K562 (cell line): ENCODE data around the gene CACNB2. TPM values are rescaled to one million over a fixed set of nuclear protein-coding genes. Genes with fewer than 3 reads are reported as not detected.

Experiments
- ATAC-seq: fragments of 200-7000 bp; cut with Tn5 transposase; 3 replicates; pipeline ENCODE4 v1.9.1; 2020; ENCODE audit warnings: moderate library complexity
- BruUV-seq: library from RNA; stranded (reverse); fragments of 400-500 nt; replicated peaks from 2 replicates; lab custom pipeline; 2021; lab: Mats Ljungman, UMichigan
- CTCF ChIA-PET: fragments of 300-600 bp; formaldehyde crosslinking; extraction: SDS; loops from one replicate; lab custom pipeline; 2021; ENCODE audit warnings: low intra/inter-chr PET ratio; lab: Yijun Ruan, JAX
- POLR2A ChIA-PET: fragments of 300-600, 350-650 bp; sonication (Branson Sonifier 250); formaldehyde crosslinking; extraction: SDS; loops from one replicate; lab custom pipeline; 2021; ENCODE audit warnings: antibody characterized with exemption, inconsistent platforms; lab: Yijun Ruan, JAX
- DNase-seq, 4 experiments: peaks; one replicate each; pipeline versions ENCODE4 v3.0.0 to v3.0.0-alpha.2; 2011 to 2018; ENCODE audit warnings: low spot score in 3 of 4, mixed read lengths in 3 of 4; ENCODE audit errors: extremely low read depth in 1 of 4
- FAIRE-seq: peaks from 2 replicates; lab custom pipeline; 2011; peaks lifted over from hg19 to GRCh38; lab: Jason Lieb, UNC
- H2AFZ ChIP-seq: 2 replicates; pipeline ENCODE4 v1.6.0; 2011; ENCODE audit warnings: low read depth, low read length, control low read depth, inconsistent platforms
- H3K27ac ChIP-seq: fragments of 200-600 bp; 3 replicates; pipeline ENCODE4 v1.8.0; 2011; ENCODE audit warnings: low read depth, mild to moderate bottlenecking, control low read depth, inconsistent platforms, low read length, moderate library complexity, mixed read lengths; ENCODE audit errors: extremely low read depth
- H3K27me3 ChIP-seq, 2 experiments: fragments of 300-600 bp in 1 of 2; 2 replicates in 1 of 2; 3 replicates in 1 of 2; pipeline versions ENCODE4 v1.6.0 to v1.8.0; 2011; ENCODE audit warnings: inconsistent platforms in 2 of 2, low read length in 2 of 2, mild to moderate bottlenecking in 1 of 2, mixed read lengths in 1 of 2, moderate library complexity in 1 of 2; ENCODE audit not compliant: control insufficient read depth in 2 of 2, insufficient read depth in 2 of 2
- H3K36me3 ChIP-seq: fragments of 300-600 bp; 3 replicates; pipeline ENCODE4 v1.8.0; 2011; ENCODE audit warnings: mild to moderate bottlenecking, low read length, inconsistent platforms; ENCODE audit not compliant: control insufficient read depth, insufficient read depth
- H3K4me1 ChIP-seq, 2 experiments: fragments of 200-600 bp in 1 of 2; replicated peaks in 1 of 2; 2 replicates in 1 of 2; 3 replicates in 1 of 2; pipeline versions ENCODE4 v1.5.1 to v1.8.0; 2011; ENCODE audit warnings: inconsistent platforms in 2 of 2, low read length in 2 of 2, mild to moderate bottlenecking in 1 of 2, mixed read lengths in 1 of 2, moderate library complexity in 1 of 2; ENCODE audit not compliant: control insufficient read depth in 2 of 2, insufficient read depth in 2 of 2
- H3K4me2 ChIP-seq: 2 replicates; pipeline ENCODE4 v1.6.1; 2011; ENCODE audit warnings: low read length, control low read depth, inconsistent platforms, mixed read lengths; ENCODE audit not compliant: insufficient read depth
- H3K4me3 ChIP-seq: fragments of 200-600 bp; sonication (generic), shearing (Covaris generic); 2 replicates; pipeline ENCODE4 v1.5.1; 2016; ENCODE audit warnings: control low read depth, inconsistent platforms
- H3K79me2 ChIP-seq: fragments of 200-600 bp; 3 replicates; pipeline ENCODE4 v1.8.0; 2011; ENCODE audit warnings: low read length, inconsistent platforms; ENCODE audit not compliant: control insufficient read depth, insufficient read depth
- H3K9ac ChIP-seq, 2 experiments: 2 replicates each; pipeline versions ENCODE4 v1.6.0 to v1.6.1; 2011; ENCODE audit warnings: low read depth in 2 of 2, low read length in 2 of 2, control low read depth in 1 of 2, inconsistent platforms in 1 of 2, mild to moderate bottlenecking in 1 of 2, mixed read lengths in 1 of 2; ENCODE audit not compliant: insufficient read depth in 1 of 2
- H3K9me1 ChIP-seq: one replicate; pipeline ENCODE4 v1.6.0; 2011; ENCODE audit warnings: inconsistent platforms, mild to moderate bottlenecking, low read length, moderate library complexity; ENCODE audit not compliant: control insufficient read depth, insufficient read depth
- H3K9me3 ChIP-seq: replicated peaks from 2 replicates; pipeline ENCODE4 v1.5.1; 2011; ENCODE audit warnings: low read depth, low read length, inconsistent platforms; ENCODE audit not compliant: control insufficient read depth, insufficient read depth
- H4K20me1 ChIP-seq: replicated peaks from 2 replicates; pipeline ENCODE4 v1.6.1; 2011; ENCODE audit warnings: low read length, inconsistent platforms, mixed read lengths; ENCODE audit not compliant: control insufficient read depth, insufficient read depth
- NR4A1 ChIP-seq, 2 experiments: fragments of 250-450 bp in 1 of 2; fragments of 450-650 bp in 1 of 2; sonication (Bioruptor Pico) in 1 of 2; IDR thresholded peaks; 2 replicates each; pipeline versions ENCODE4 v1.4.0 to v1.6.1; 2016 to 2020; ENCODE audit warnings: mild to moderate bottlenecking in 2 of 2, missing compliant biosample characterization in 1 of 2, missing genetic modification characterization in 1 of 2, moderate library complexity in 1 of 2
- YBX1 ChIP-seq: fragments of 450-650 bp; IDR thresholded peaks from 2 replicates; pipeline ENCODE4 v1.7.1; 2016; ENCODE audit warnings: mild to moderate bottlenecking
- ZNF561 ChIP-seq: fragments of 450-650 bp; formaldehyde crosslinking; conservative IDR thresholded peaks from 2 replicates; pipeline ENCODE4 v1.4.0; 2020; ENCODE audit warnings: mild to moderate bottlenecking, moderate library complexity
- ZNF695 ChIP-seq: fragments of 450-650 bp; formaldehyde crosslinking; IDR thresholded peaks from 2 replicates; pipeline ENCODE4 v1.4.0; 2020; ENCODE audit warnings: mild to moderate bottlenecking, moderate library complexity
- WGBS: fragments of 100-300 bp; shearing (Covaris generic); methylation state at CpG from one replicate; pipeline ENCODE4 v1.1.6; 2016; ENCODE audit warnings: low coverage, mixed read lengths; ENCODE audit not compliant: insufficient coverage; ENCODE audit errors: missing lambda C conversion rate; 5-methylcytosine and 5-hydroxymethylcytosine counted together
- in situ Hi-C: fragments of 300-500 bp; cut with MboI; formaldehyde crosslinking; loops from 4 replicates; pipeline ENCODE4 v1.15.0; 2018; ENCODE audit warnings: inconsistent platforms, mixed read lengths
- intact Hi-C: fragments of 100-400 bp; cut with micrococcal nuclease; formaldehyde crosslinking; loops from 2 replicates; pipeline ENCODE4 v1.14.2; 2022
- polyA plus RNA-seq, 8 experiments: library from polyadenylated mRNA; depleted of rRNA in 4 of 8; stranded (reverse) in 5 of 8; unstranded in 3 of 8; fragments of >200 nt; fragmentation: Nextera tagmentation in 2 of 8; fragmentation: Illumina TruSeq in 1 of 8; extraction: Ambion mirVana in 2 of 8; extraction: Trizol in 1 of 8; gene quantifications; 2 replicates each; pipeline versions ENCODE4 v1.2.1 to v1.2.3, GENCODE V29; 2011 to 2014; ENCODE audit warnings: inconsistent platforms in 1 of 8, missing spikeins in 1 of 8
- total RNA-seq, 7 experiments: library from RNA; depleted of rRNA in 6 of 7; stranded (reverse); fragments of >200 nt in 6 of 7; fragmentation: Illumina TruSeq in 2 of 7; extraction: Trizol in 2 of 7; gene quantifications; 2 replicates each; pipeline versions ENCODE4 v1.2.1 to v1.2.3, GENCODE V29; 2011 to 2021; ENCODE audit warnings: low replicate concordance in 1 of 7
- TF ChIP-seq, protein P1 (sequence below): fragments of 450-650 bp; IDR thresholded peaks from 2 replicates; pipeline ENCODE4 v1.6.1; 2016; ENCODE audit warnings: borderline replicate concordance

Gene CACNB2
- total and polyA plus RNA-seq, 9 of the 15 experiments (the other 6 are each of a cell fraction or from before 2014, with no cell fraction given) = 1.8 to 2.2 TPM; not detected in 7

DNA sequence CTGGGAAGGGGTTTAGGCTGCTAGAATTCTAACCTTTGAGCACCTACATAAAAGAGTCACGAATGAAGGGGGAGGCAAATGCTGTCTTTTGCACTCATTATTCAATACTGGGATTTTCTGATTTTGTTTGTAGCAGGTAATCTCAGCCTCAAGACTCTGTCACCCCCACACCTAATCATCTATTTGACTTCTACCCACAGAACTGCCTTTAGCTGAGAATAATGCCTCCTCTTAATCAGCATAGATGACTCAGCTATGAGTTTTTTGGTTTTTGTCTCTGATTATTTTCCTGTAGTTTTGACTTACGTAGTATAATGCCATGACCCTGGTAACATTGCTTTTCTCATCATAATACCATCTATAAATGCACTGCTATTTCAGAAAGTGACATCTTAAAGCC is 42.7 kb upstream of the CACNB2 start:
- H3K27ac ChIP-seq = no peak overlapping the region
- 0% methylated on average over 2 of the region's 2 CpGs for WGBS
- BruUV-seq = no TSS peak
- ChIA-PET POLR2A (interaction anchor here (0.7 kb wide), 1 partner anchor 476 kb away, joined by 3 read pairs; no protein-coding TSS in a partner anchor), CTCF (no interaction called here)
- no peak for DNase-seq
- no peaks in the 10 kb centered on the region; a peak in 1 of 5 replicates for H3K27me3 ChIP-seq
- H3K36me3 ChIP-seq = no peaks in the 10 kb centered on the region
- no peaks in the 10 kb centered on the region for H3K79me2 ChIP-seq
- in situ Hi-C loops = no loop called here
- no peak for TF ChIP-seq YBX1
- H3K9ac ChIP-seq = no peak overlapping the region
- H4K20me1 ChIP-seq = no peaks in the 10 kb centered on the region
- intact Hi-C loops = loop anchor here (10.0 kb wide), 1 partner anchor 493 kb away; no protein-coding TSS in a partner anchor
- H3K4me1 ChIP-seq = no peaks in the 10 kb centered on the region
- no peak overlapping the region for H3K4me2 ChIP-seq
- H3K4me3 ChIP-seq = no peak overlapping the region
- no peaks in the 10 kb centered on the region for H3K9me3 ChIP-seq
- FAIRE-seq = no peak
- no peak overlapping the region for H2AFZ ChIP-seq
- no peaks in the 10 kb centered on the region for H3K9me1 ChIP-seq
- no peak for ATAC-seq

DNA sequence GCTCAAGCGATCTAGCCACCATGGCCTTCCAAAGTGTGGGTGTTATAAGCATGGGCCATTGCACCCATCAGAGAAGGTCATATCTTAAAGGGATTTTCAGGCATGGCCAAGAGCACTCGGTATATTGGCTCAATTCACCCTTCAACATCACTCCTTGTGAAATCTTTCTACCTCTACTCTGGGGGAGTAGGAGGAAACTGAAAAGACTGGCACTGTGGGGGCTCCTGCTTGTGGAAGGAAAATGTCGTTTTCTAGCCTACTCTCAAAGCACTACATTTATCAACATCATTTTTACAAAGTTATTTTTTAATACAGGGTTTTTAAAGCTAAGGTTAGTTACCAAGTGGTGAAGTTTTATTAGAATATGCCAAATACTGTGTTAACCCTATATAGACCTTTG is 42.0 kb upstream of the CACNB2 start:
- Histone ChIP-seq H3K36me3 (no peaks in the 10 kb centered on the region), H3K9ac (no peak overlapping the region), H3K4me1 (no peaks in the 10 kb centered on the region), H3K27ac (no peak overlapping the region), H3K9me1 (no peaks in the 10 kb centered on the region), H3K9me3 (no peaks in the 10 kb centered on the region), H3K4me3 (no peak overlapping the region), H3K4me2 (no peak overlapping the region), H2AFZ (no peak overlapping the region), H3K79me2 (no peaks in the 10 kb centered on the region), H3K27me3 (no peaks in the 10 kb centered on the region; a peak in 1 of 5 replicates), H4K20me1 (no peaks in the 10 kb centered on the region)
- intact Hi-C loops (loop anchor here (10.0 kb wide), 1 partner anchor 493 kb away; no protein-coding TSS in a partner anchor), in situ Hi-C loops (no loop called here)
- 0% methylated on average over 3 of the region's 3 CpGs for WGBS
- ChIA-PET POLR2A (interaction anchor here (0.7 kb wide), 1 partner anchor 476 kb away, joined by 3 read pairs; no protein-coding TSS in a partner anchor), CTCF (no interaction called here)
- FAIRE-seq (no peak), ATAC-seq (no peak), DNase-seq (no peak)
- BruUV-seq = no TSS peak
- TF ChIP-seq ZNF695 (CRISPR knock-in tag) = no peak
- TF ChIP-seq NR4A1 (CRISPR knock-in tag; IDR thresholded peaks at IDR 0.05) = no peak
- no peak for TF ChIP-seq NR4A1 (tag; IDR thresholded peaks at IDR 0.05)
- no peak for TF ChIP-seq ZNF561 (CRISPR knock-in tag)
- TF ChIP-seq, protein P1, sequence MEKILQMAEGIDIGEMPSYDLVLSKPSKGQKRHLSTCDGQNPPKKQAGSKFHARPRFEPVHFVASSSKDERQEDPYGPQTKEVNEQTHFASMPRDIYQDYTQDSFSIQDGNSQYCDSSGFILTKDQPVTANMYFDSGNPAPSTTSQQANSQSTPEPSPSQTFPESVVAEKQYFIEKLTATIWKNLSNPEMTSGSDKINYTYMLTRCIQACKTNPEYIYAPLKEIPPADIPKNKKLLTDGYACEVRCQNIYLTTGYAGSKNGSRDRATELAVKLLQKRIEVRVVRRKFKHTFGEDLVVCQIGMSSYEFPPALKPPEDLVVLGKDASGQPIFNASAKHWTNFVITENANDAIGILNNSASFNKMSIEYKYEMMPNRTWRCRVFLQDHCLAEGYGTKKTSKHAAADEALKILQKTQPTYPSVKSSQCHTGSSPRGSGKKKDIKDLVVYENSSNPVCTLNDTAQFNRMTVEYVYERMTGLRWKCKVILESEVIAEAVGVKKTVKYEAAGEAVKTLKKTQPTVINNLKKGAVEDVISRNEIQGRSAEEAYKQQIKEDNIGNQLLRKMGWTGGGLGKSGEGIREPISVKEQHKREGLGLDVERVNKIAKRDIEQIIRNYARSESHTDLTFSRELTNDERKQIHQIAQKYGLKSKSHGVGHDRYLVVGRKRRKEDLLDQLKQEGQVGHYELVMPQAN = no peak
